H1 (cell line): Measurements from ENCODE around the gene STXBP6. TPM values are rescaled to one million over a fixed set of nuclear protein-coding genes. Genes with fewer than 3 reads are reported as not detected.

Experiments used
- CTCF ChIA-PET: fragments of 300-600 bp; sonication (Branson Sonifier 250); formaldehyde crosslinking; loops from one replicate; lab custom pipeline; 2021; ENCODE audit not compliant: partially characterized antibody; lab: Charles Lee
- POLR2A ChIA-PET: fragments of 300-600 bp; sonication (Branson Sonifier 250); formaldehyde crosslinking; loops from one replicate; lab custom pipeline; 2021; ENCODE audit warnings: inconsistent platforms; ENCODE audit not compliant: partially characterized antibody; lab: Charles Lee
- DNase-seq, 2 experiments: peaks; one replicate each; pipeline versions ENCODE4 v3.0.0 to v3.0.0-alpha.2; 2010 to 2022; ENCODE audit warnings: low spot score in 2 of 2, low read depth in 1 of 2, mixed read lengths in 1 of 2
- FAIRE-seq: peaks from 2 replicates; lab custom pipeline; 2011; peaks lifted over from hg19 to GRCh38; lab: Jason Lieb, UNC
- H2AFZ ChIP-seq: 2 replicates; pipeline ENCODE4 v1.8.1; 2012; ENCODE audit warnings: low read length, inconsistent platforms
- H2AK5ac ChIP-seq: 2 replicates; pipeline ENCODE4 v1.6.1; 2013; ENCODE audit warnings: low read depth, low read length
- H2BK120ac ChIP-seq: replicated peaks from 2 replicates; pipeline ENCODE3; 2013; ENCODE audit warnings: low read depth, low read length, inconsistent platforms
- H2BK12ac ChIP-seq: 2 replicates; pipeline ENCODE4 v1.6.1; 2013; ENCODE audit warnings: low read depth, low read length
- H2BK15ac ChIP-seq: 2 replicates; pipeline ENCODE4 v1.6.1; 2013; ENCODE audit warnings: low read length
- H2BK20ac ChIP-seq: 2 replicates; pipeline ENCODE4 v1.6.1; 2013; ENCODE audit warnings: low read length
- H2BK5ac ChIP-seq: 2 replicates; pipeline ENCODE4 v1.6.1; 2013; ENCODE audit warnings: low read depth, low read length
- H3K14ac ChIP-seq: 2 replicates; pipeline ENCODE4 v1.6.1; 2013; ENCODE audit warnings: inconsistent platforms; ENCODE audit not compliant: insufficient read length
- H3K18ac ChIP-seq: 2 replicates; pipeline ENCODE4 v1.6.1; 2013; ENCODE audit warnings: low read length; ENCODE audit errors: extremely low read depth
- H3K23ac ChIP-seq: 2 replicates; pipeline ENCODE4 v1.6.1; 2013; ENCODE audit warnings: inconsistent platforms; ENCODE audit not compliant: insufficient read length
- H3K23me2 ChIP-seq: 2 replicates; pipeline ENCODE4 v1.6.1; 2013; ENCODE audit warnings: low read depth, low read length
- H3K27ac ChIP-seq: 2 replicates; pipeline ENCODE4 v1.6.1; 2011; ENCODE audit warnings: low read depth, low read length, inconsistent platforms
- H3K27me3 ChIP-seq, 4 experiments: replicated peaks in 1 of 4; 1 replicate in 1 of 4; 2 replicates in 3 of 4; pipeline versions ENCODE4 v1.6.1 to v1.8.1; 2011 to 2013; ENCODE audit warnings: low read length in 3 of 4, mild to moderate bottlenecking in 3 of 4, inconsistent platforms in 2 of 4, mixed read lengths in 2 of 4, moderate library complexity in 1 of 4; ENCODE audit not compliant: control insufficient read depth in 3 of 4, insufficient read depth in 3 of 4; ENCODE audit errors: extremely low read depth in 1 of 4
- H3K36me3 ChIP-seq, 4 experiments: 2 replicates each; pipeline versions ENCODE4 v1.6.1 to v1.8.1; 2011 to 2013; ENCODE audit warnings: mild to moderate bottlenecking in 4 of 4, low read length in 3 of 4, moderate library complexity in 2 of 4, control low read depth in 1 of 4, inconsistent platforms in 1 of 4; ENCODE audit not compliant: insufficient read depth in 4 of 4, control insufficient read depth in 2 of 4
- H3K4ac ChIP-seq: replicated peaks from 2 replicates; pipeline ENCODE3; 2013; ENCODE audit warnings: low read length, low read depth, mixed read lengths, inconsistent platforms; ENCODE audit not compliant: insufficient read length
- H3K4me1 ChIP-seq, 4 experiments: replicated peaks in 1 of 4; 1 replicate in 1 of 4; 2 replicates in 3 of 4; pipeline versions ENCODE4 v1.6.1 to v1.8.1; 2011 to 2013; ENCODE audit warnings: low read length in 3 of 4, inconsistent platforms in 2 of 4, mixed read lengths in 1 of 4; ENCODE audit not compliant: insufficient read depth in 4 of 4, control insufficient read depth in 3 of 4
- H3K4me2 ChIP-seq, 2 experiments: 2 replicates each; pipeline versions ENCODE4 v1.6.1 to v1.8.1; 2011 to 2013; ENCODE audit warnings: low read depth in 2 of 2, low read length in 2 of 2, control low read depth in 1 of 2, inconsistent platforms in 1 of 2, mild to moderate bottlenecking in 1 of 2; ENCODE audit not compliant: insufficient read depth in 1 of 2
- H3K4me3 ChIP-seq, 4 experiments: fragments of 200-600, 300-600 bp in 1 of 4; sonication (generic), shearing (Covaris generic), sonication (Bioruptor Twin) in 1 of 4; 2 replicates each; pipeline versions ENCODE4 v1.5.1 to v1.8.1; 2011 to 2016; ENCODE audit warnings: low read length in 4 of 4, low read depth in 3 of 4, control low read depth in 2 of 4, inconsistent platforms in 2 of 4, mild to moderate bottlenecking in 2 of 4, mixed read lengths in 1 of 4, moderate library complexity in 1 of 4; ENCODE audit not compliant: insufficient read depth in 2 of 4; ENCODE audit errors: extremely low read depth in 1 of 4
- H3K56ac ChIP-seq: replicated peaks from 2 replicates; pipeline ENCODE3; 2013; ENCODE audit warnings: low read depth, mild to moderate bottlenecking, mixed read lengths, low read length, inconsistent platforms; ENCODE audit not compliant: insufficient read length
- H3K79me1 ChIP-seq: 2 replicates; pipeline ENCODE4 v1.6.1; 2013; ENCODE audit warnings: low read depth, low read length, control low read depth
- H3K79me2 ChIP-seq, 2 experiments: 2 replicates each; pipeline versions ENCODE4 v1.6.1 to v1.8.1; 2012 to 2013; ENCODE audit warnings: low read length in 2 of 2, mild to moderate bottlenecking in 2 of 2, inconsistent platforms in 1 of 2; ENCODE audit not compliant: insufficient read depth in 2 of 2, control insufficient read depth in 1 of 2
- H3K9ac ChIP-seq, 4 experiments: replicated peaks in 1 of 4; 1 replicate in 1 of 4; 2 replicates in 3 of 4; pipeline versions ENCODE4 v1.6.1 to v1.8.1; 2011 to 2013; ENCODE audit warnings: low read depth in 3 of 4, low read length in 3 of 4, control low read depth in 2 of 4, mild to moderate bottlenecking in 2 of 4, moderate library complexity in 2 of 4, inconsistent platforms in 1 of 4; ENCODE audit errors: extremely low read depth in 1 of 4
- H3K9me3 ChIP-seq, 2 experiments: 2 replicates each; pipeline versions ENCODE4 v1.6.1 to v1.8.1; 2012 to 2013; ENCODE audit warnings: mild to moderate bottlenecking in 2 of 2, moderate library complexity in 2 of 2, control low read depth in 1 of 2, inconsistent platforms in 1 of 2, low read depth in 1 of 2, low read length in 1 of 2, mixed read lengths in 1 of 2; ENCODE audit not compliant: insufficient read depth in 2 of 2
- H4K20me1 ChIP-seq, 2 experiments: replicated peaks in 1 of 2; 2 replicates each; pipeline versions ENCODE3 to v1.8.1; 2011 to 2013; ENCODE audit warnings: inconsistent platforms in 2 of 2, low read length in 2 of 2, mild to moderate bottlenecking in 1 of 2; ENCODE audit not compliant: insufficient read depth in 2 of 2, control insufficient read depth in 1 of 2
- H4K5ac ChIP-seq: 2 replicates; pipeline ENCODE4 v1.6.1; 2013; ENCODE audit warnings: low read length, low read depth, mixed read lengths, inconsistent platforms; ENCODE audit not compliant: insufficient read length
- H4K8ac ChIP-seq: 2 replicates; pipeline ENCODE4 v1.8.0; 2013; ENCODE audit warnings: mild to moderate bottlenecking, moderate library complexity, low read length, inconsistent platforms; ENCODE audit not compliant: insufficient read depth; ENCODE audit errors: extremely low read depth
- H4K91ac ChIP-seq: replicated peaks from 2 replicates; pipeline ENCODE3; 2013; ENCODE audit warnings: low read length, mixed read lengths, inconsistent platforms; ENCODE audit not compliant: insufficient read length
- CBX5 ChIP-seq: fragments of 300-800, 300-1000 bp; sonication (generic); IDR thresholded peaks from 2 replicates; pipeline ENCODE4 v1.7.1; 2016; ENCODE audit warnings: antibody characterized with exemption, low read length, low read depth
- CREB1 ChIP-seq: IDR thresholded peaks from 2 replicates; pipeline ENCODE4 v1.6.1; 2012; ENCODE audit warnings: inconsistent platforms
- CTBP2 ChIP-seq: IDR thresholded peaks from 2 replicates; pipeline ENCODE4 v1.7.0; 2011; ENCODE audit warnings: borderline replicate concordance, mild to moderate bottlenecking, moderate library complexity, mixed read lengths, low read length; ENCODE audit not compliant: insufficient read depth, insufficient read length
- E2F6 ChIP-seq: IDR thresholded peaks from 2 replicates; pipeline ENCODE4 v1.6.1; 2012; ENCODE audit warnings: inconsistent platforms
- JUND ChIP-seq: IDR thresholded peaks from 2 replicates; pipeline ENCODE4 v1.6.1; 2011; ENCODE audit warnings: mild to moderate bottlenecking, improper control_type of control experiment, low read length
- MAX ChIP-seq: IDR thresholded peaks from 2 replicates; pipeline ENCODE4 v1.6.1; 2012; ENCODE audit warnings: inconsistent platforms
- PHF8 ChIP-seq: fragments of 200-600 bp; sonication (generic); conservative IDR thresholded peaks from 2 replicates; pipeline ENCODE4 v1.7.1; 2012; ENCODE audit warnings: low read depth, mild to moderate bottlenecking, inconsistent platforms, low read length, moderate library complexity
- RXRA ChIP-seq: IDR thresholded peaks from 2 replicates; pipeline ENCODE4 v1.6.1; 2011; ENCODE audit warnings: low read depth, mild to moderate bottlenecking, low read length, moderate library complexity; ENCODE audit not compliant: insufficient read depth
- SIRT6 ChIP-seq: IDR thresholded peaks from one replicate; pipeline ENCODE4 v1.7.1; 2012; ENCODE audit warnings: low read length, inconsistent platforms
- TBP ChIP-seq: IDR thresholded peaks from 2 replicates; pipeline ENCODE4 v1.6.1; 2011; ENCODE audit warnings: low read depth, low read length, improper control_type of control experiment
- TCF12 ChIP-seq: IDR thresholded peaks from 2 replicates; pipeline ENCODE4 v1.6.1; 2011; ENCODE audit warnings: low read depth, mild to moderate bottlenecking, low read length
- WGBS, 2 experiments: shearing (Covaris generic) in 1 of 2; methylation state at CpG; one replicate each; pipeline versions ENCODE4 v1.1.6 to v1.1.7; 2013 to 2015; ENCODE audit warnings: low lambda C conversion rate in 2 of 2, mixed read lengths in 2 of 2, inconsistent platforms in 1 of 2, low coverage in 1 of 2, missing lambda C conversion rate in 1 of 2; ENCODE audit not compliant: insufficient replicate concordance in 2 of 2, insufficient coverage in 1 of 2, insufficient read length in 1 of 2; ENCODE audit errors: extremely low coverage in 1 of 2, missing lambda C conversion rate in 1 of 2; 5-methylcytosine and 5-hydroxymethylcytosine counted together
- polyA plus RNA-seq, 7 experiments: library from polyadenylated mRNA; depleted of rRNA in 3 of 7; stranded (reverse) in 5 of 7; unstranded in 2 of 7; fragments of >200 nt in 5 of 7; fragments of 200-250 nt in 2 of 7; gene quantifications; 1 replicate in 5 of 7; 2 replicates in 1 of 7; 4 replicates in 1 of 7; pipeline versions ENCODE4 v1.2.1 to v1.2.3, GENCODE V29; 2011 to 2013; ENCODE audit warnings: missing spikeins in 2 of 7, mixed read lengths in 2 of 7
- total RNA-seq: library from RNA; stranded (reverse); fragmentation: NEBNext Ultra II Directional; extraction: Animal tissue kit (Norgen Biotek cat#: 25700); gene quantifications from 2 replicates; pipeline ENCODE4 v1.2.1, GENCODE V29; 2021

The STXBP6 gene
- total and polyA plus RNA-seq, 2 of the 8 experiments (the other 6 are each of a cell fraction or from before 2014, with no cell fraction given) = 9.4 to 18.1 TPM

GRCh38 chr14:25006961-25007795 is 42.8 kb downstream of the STXBP6 start:
- Histone ChIP-seq H3K79me1 (0 out of 2 replicates have a peak, but pooled peaks cover 2% of the 10 kb centered on the region), H3K14ac (no peak overlapping the region), H2BK20ac (no peak overlapping the region), H3K79me2 (no peaks in the 10 kb centered on the region; a peak in 1 of 4 replicates), H3K4me2 (no peak overlapping the region), H3K27ac (no peak overlapping the region), H4K8ac (no peak overlapping the region), H3K4ac (no peak overlapping the region), H3K9me3 (no peaks in the 10 kb centered on the region), H4K20me1 (no peaks in the 10 kb centered on the region), H3K4me3 (no peak overlapping the region), H3K18ac (no peak overlapping the region), H3K27me3 (no peaks in the 10 kb centered on the region), H3K36me3 (no peaks in the 10 kb centered on the region), H3K23ac (no peak overlapping the region), H2BK120ac (no peak overlapping the region), H3K4me1 (peaks cover 0 to 14% (median 4%) of the 10 kb centered on the region in 4 experiments; a peak in 4 of 7 replicates), H2BK12ac (no peak overlapping the region), H3K9ac (no peak overlapping the region), H2BK15ac (no peak overlapping the region), H4K5ac (no peak overlapping the region), H2AFZ (no peak overlapping the region), H2AK5ac (no peak overlapping the region), H3K23me2 (no peaks in the 10 kb centered on the region), H4K91ac (no peak overlapping the region), H2BK5ac (no peak overlapping the region), H3K56ac (no peak overlapping the region)
- ChIA-PET CTCF (interaction anchor here (0.7 to 2.1 kb wide), 3 partner anchors 20 to 201 kb away, joined by 3 to 6 read pairs (median 4); no protein-coding TSS in a partner anchor), POLR2A (no interaction called here)
- WGBS, 2 experiments = 91% methylated on average over 9 of the region's 9 CpGs; no CpG with 5 or more reads in 1 of the 2 experiments
- FAIRE-seq (no peak), DNase-seq (no peak)
- no peak for TF ChIP-seq RXRA
- no peak for TF ChIP-seq PHF8
- TF ChIP-seq E2F6 = no peak
- no peak for TF ChIP-seq TBP
- no peak for TF ChIP-seq CTBP2
- TF ChIP-seq TCF12 = no peak
- TF ChIP-seq JUND = no peak
- no peak for TF ChIP-seq CBX5
- no peak for TF ChIP-seq CREB1
- TF ChIP-seq SIRT6 = no peak
- no peak for TF ChIP-seq MAX
